ENCODE measurements around the gene GPAT2. TPM values are rescaled to one million over a fixed set of nuclear protein-coding genes. Genes with fewer than 3 reads are reported as not detected.
A peak's percentile ranks its signal among the peaks of the same experiment; 100 is the strongest.
"Not testable (repeated sequence)": the region's sequence is repeated elsewhere in the genome, so short reads cannot be mapped to it uniquely, and the experiment has no call there.

Gene GPAT2
- total RNA-seq, 1 experiment from 2014 or later = not detected

DNA sequence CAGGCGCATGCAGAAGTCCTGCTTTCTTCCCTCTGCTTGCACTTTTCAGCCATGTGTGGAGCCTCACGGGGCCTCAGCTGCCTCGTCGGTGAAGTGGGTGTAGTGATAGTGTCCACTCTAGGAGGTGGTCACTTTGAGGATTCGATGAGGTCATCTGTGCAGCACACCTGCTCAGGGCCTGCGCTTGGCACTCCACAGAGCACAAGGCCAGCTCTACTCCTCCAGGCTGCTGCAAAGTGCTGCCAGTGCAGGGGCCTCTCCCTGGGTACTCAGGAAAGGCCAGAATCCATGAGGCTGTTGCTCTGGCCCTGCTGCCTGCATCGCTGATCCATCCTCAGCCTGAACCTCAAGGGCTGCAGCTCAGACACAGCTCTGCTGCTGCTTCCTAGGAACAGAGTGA, 31.8 kb upstream of the GPAT2 start:
- not testable (repeated sequence) for H2AFZ ChIP-seq (ENCODE audit: low read length); H3K9me3 ChIP-seq (ENCODE audit: low read length); H3K9ac ChIP-seq (ENCODE audit: low read length); H3K36me3 ChIP-seq (ENCODE audit: insufficient read depth, low read length); H3K4me2 ChIP-seq (ENCODE audit: low read depth, low read length, poor library complexity, severe bottlenecking); H3K4me3 ChIP-seq (ENCODE audit: low read length); H3K4me1 ChIP-seq (ENCODE audit: low read length); H3K9me2 ChIP-seq (replicated peaks; ENCODE audit: insufficient read depth, low read length); DNase-seq; H4K20me1 ChIP-seq (ENCODE audit: insufficient read depth, low read depth, low read length); H3K27ac ChIP-seq (ENCODE audit: low read length); H3K79me2 ChIP-seq (ENCODE audit: low read length); H3K27me3 ChIP-seq (ENCODE audit: low read length)

DNA sequence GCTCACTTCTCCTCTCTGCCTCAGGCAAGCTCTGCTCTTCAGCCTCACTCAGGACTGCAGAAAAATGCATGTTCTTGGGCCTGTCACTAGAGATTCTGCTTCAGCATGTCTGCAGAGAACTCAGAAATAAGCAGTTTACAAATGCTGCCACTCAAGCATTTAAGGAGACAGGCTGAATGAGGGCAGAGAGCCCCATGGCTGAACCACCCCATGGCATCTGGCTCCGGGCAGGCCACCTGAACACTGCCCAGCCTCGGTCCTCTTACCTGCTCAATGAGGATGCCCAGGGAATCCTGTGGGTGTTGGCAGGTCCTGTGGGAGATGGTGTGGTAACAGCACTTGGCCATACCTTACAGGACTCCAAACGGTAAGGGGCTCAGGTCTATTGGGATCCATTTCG, 31.2 kb upstream of the GPAT2 start:
- H3K4me2 ChIP-seq (ENCODE audit: low read depth, low read length, poor library complexity, severe bottlenecking); DNase-seq; H3K9ac ChIP-seq (ENCODE audit: low read length); H3K79me2 ChIP-seq (ENCODE audit: low read length); H3K27ac ChIP-seq (ENCODE audit: low read length); H2AFZ ChIP-seq (ENCODE audit: low read length); H4K20me1 ChIP-seq (ENCODE audit: insufficient read depth, low read depth, low read length); H3K4me3 ChIP-seq (ENCODE audit: low read length); H3K9me3 ChIP-seq (ENCODE audit: low read length); H3K4me1 ChIP-seq (ENCODE audit: low read length); H3K27me3 ChIP-seq (ENCODE audit: low read length); H3K36me3 ChIP-seq (ENCODE audit: insufficient read depth, low read length); H3K9me2 ChIP-seq (replicated peaks; ENCODE audit: insufficient read depth, low read length): not testable (repeated sequence)

DNA sequence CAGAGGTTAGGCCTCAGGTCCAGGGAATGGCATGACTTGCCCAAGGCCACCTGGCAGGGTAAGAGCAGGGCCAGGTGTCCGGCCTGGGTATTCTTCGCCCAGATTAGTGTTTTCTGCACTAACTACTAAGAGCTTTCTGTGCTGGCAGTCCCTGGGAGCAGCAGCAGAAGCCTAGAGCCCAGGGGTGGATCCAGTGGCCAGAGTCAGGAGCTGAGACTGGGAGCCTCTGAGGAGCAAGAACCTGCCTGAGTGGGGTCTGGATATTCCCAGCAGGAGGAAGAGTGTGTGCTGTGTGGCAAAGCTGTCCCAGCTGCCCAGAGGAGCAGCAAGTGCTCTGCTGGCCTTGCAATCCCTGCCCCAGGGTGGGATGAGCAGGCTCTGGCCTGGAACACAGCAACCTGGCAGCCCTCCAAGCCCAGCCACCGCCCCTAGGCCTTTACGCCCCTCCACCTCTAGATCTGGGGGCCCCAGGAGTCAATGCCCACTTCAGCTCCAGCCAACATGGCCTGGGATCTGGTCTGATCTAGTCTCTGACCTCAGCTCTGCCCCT, 30.7 kb upstream of the GPAT2 start:
- Histone ChIP-seq H3K36me3 (ENCODE audit: insufficient read depth, low read length) (no peaks in the 10 kb centered on the region), H3K4me2 (ENCODE audit: low read depth, low read length, poor library complexity, severe bottlenecking) (no peak overlapping the region), H3K4me3 (ENCODE audit: low read length) (no peak overlapping the region), H3K9me2 (replicated peaks; ENCODE audit: insufficient read depth, low read length) (no peaks in the 10 kb centered on the region), H2AFZ (ENCODE audit: low read length) (0 out of 2 replicates have a peak overlapping the region, but pooled peaks have one; percentile 36), H3K27ac (ENCODE audit: low read length) (no peak overlapping the region), H3K9ac (ENCODE audit: low read length) (no peak overlapping the region), H3K4me1 (ENCODE audit: low read length) (no peaks in the 10 kb centered on the region), H3K79me2 (ENCODE audit: low read length) (no peaks in the 10 kb centered on the region), H3K27me3 (ENCODE audit: low read length) (no peaks in the 10 kb centered on the region), H3K9me3 (ENCODE audit: low read length) (no peaks in the 10 kb centered on the region), H4K20me1 (ENCODE audit: insufficient read depth, low read depth, low read length) (no peaks in the 10 kb centered on the region)
- DNase-seq = no peak

DNA sequence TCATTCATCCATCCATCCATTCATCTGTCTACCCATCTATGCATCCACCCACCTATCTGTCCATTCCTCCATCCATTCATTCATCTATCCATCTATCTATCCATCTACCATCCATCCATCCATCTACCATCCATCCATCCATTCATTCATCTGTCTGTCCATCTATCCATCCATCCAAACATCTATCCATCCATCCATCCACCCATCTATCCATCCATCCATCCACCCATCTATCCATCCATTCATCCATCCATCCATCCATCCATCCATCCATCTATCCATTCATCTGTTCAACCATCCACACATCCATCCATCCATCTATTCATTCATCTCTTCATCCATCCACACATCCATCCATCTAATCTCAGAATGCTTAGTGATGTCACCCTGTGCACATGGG, 30.0 kb upstream of the GPAT2 start:
- DNase-seq; H3K4me1 ChIP-seq (ENCODE audit: low read length); H3K4me2 ChIP-seq (ENCODE audit: low read depth, low read length, poor library complexity, severe bottlenecking); H3K79me2 ChIP-seq (ENCODE audit: low read length); H3K9me3 ChIP-seq (ENCODE audit: low read length); H2AFZ ChIP-seq (ENCODE audit: low read length); H3K9ac ChIP-seq (ENCODE audit: low read length); H3K4me3 ChIP-seq (ENCODE audit: low read length); H3K9me2 ChIP-seq (replicated peaks; ENCODE audit: insufficient read depth, low read length); H3K36me3 ChIP-seq (ENCODE audit: insufficient read depth, low read length); H4K20me1 ChIP-seq (ENCODE audit: insufficient read depth, low read depth, low read length); H3K27me3 ChIP-seq (ENCODE audit: low read length); H3K27ac ChIP-seq (ENCODE audit: low read length): not testable (repeated sequence)

DNA sequence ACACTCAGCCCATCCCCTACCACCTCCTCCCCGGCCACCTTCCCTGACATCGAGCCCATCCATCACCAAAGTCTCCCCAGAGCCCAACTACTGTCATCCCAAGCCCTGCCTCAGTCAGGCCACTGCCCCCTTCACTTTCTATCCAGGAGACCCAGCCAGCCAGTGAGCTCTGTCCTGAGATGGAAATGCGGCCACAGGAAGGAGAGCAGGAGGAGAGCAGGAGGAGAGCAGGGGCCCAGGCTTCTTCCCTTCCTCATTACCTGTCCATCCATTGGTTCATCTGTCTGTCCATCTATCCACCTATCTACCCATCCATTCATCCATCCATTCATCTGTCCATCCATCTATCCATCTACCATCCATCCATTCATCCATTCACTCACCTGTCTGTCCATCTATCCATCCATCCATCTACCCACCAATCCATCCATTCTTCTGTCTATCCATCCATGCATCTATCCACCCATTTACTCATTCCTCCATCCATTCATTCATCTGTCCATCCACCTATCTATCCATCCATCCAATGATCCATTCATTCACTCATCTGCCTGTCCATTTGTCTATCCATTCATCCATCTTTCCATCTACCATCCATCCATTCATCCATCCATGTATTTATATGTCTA, 29.4 kb upstream of the GPAT2 start:
- H3K27me3 ChIP-seq (ENCODE audit: low read length); H2AFZ ChIP-seq (ENCODE audit: low read length); H3K9me3 ChIP-seq (ENCODE audit: low read length); DNase-seq; H4K20me1 ChIP-seq (ENCODE audit: insufficient read depth, low read depth, low read length); H3K4me1 ChIP-seq (ENCODE audit: low read length); H3K36me3 ChIP-seq (ENCODE audit: insufficient read depth, low read length); H3K4me2 ChIP-seq (ENCODE audit: low read depth, low read length, poor library complexity, severe bottlenecking); H3K9me2 ChIP-seq (replicated peaks; ENCODE audit: insufficient read depth, low read length); H3K4me3 ChIP-seq (ENCODE audit: low read length); H3K9ac ChIP-seq (ENCODE audit: low read length); H3K27ac ChIP-seq (ENCODE audit: low read length); H3K79me2 ChIP-seq (ENCODE audit: low read length): not testable (repeated sequence)

DNA sequence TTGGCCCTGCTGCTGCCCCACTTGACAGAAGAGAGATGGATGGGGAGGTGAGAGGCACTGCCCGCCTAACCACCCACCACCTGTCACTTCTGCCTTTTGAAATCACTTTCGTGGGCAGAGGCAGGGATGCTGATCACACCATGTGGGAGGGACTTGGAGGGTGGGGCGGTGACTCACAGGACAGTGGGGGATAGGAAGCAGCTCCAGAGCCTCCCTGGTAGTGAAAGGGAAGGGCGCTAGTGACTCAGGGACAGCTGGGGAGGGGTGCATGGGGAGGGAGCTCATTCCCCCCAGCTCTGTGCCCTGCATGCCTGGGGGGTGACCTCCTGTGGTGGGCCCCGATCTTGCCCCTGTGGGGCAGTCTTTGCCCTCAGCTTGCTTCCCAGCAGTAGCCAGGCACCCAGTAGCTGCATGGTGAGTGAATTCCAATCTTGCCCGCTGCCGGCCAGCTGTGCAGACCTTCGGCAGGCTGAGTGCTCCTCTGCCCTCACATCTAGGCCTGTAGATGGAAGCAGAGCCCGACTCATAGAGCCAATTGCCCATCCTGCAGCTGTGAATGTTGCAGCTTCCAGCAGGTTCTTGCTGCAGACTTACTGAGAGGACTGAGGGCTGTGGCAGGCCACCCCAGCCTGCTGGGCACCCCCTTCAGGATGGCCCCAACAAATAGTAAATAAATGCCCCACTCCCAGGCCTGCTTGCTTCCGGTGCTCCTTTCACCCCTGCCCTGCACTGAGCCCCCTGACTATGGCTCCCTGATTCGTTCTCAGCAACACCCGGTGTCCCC, 28.6 kb upstream of the GPAT2 start:
- H3K4me2 ChIP-seq (ENCODE audit: low read depth, low read length, poor library complexity, severe bottlenecking); H3K36me3 ChIP-seq (ENCODE audit: insufficient read depth, low read length); H3K9me2 ChIP-seq (replicated peaks; ENCODE audit: insufficient read depth, low read length); H3K79me2 ChIP-seq (ENCODE audit: low read length); H3K9ac ChIP-seq (ENCODE audit: low read length); H3K4me1 ChIP-seq (ENCODE audit: low read length); H3K9me3 ChIP-seq (ENCODE audit: low read length); H2AFZ ChIP-seq (ENCODE audit: low read length); H3K4me3 ChIP-seq (ENCODE audit: low read length); H3K27me3 ChIP-seq (ENCODE audit: low read length); H3K27ac ChIP-seq (ENCODE audit: low read length); H4K20me1 ChIP-seq (ENCODE audit: insufficient read depth, low read depth, low read length): not testable (repeated sequence)
- DNase-seq = peak; percentile 61

DNA sequence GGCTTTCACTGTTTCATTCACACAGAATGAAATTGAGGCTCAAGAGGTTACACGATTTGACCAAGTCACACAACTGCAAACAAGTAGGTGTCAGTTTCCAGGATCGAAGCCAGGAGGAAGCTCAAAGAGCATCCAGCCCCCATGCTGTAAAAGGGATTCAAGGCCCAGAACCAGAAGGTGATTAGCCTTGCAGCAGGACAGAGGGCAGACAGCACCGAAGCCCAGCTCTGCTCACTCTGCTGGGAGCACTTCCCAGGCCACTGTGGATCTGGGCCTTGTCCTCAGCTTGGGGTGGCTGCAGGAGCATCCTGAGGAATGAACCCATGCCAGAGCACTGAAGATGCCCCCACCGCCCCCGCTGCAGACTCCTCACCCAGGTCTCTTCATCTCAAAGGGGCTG, 27.8 kb upstream of the GPAT2 start:
- not testable (repeated sequence) for H3K79me2 ChIP-seq (ENCODE audit: low read length); H3K27me3 ChIP-seq (ENCODE audit: low read length); H3K4me3 ChIP-seq (ENCODE audit: low read length); H4K20me1 ChIP-seq (ENCODE audit: insufficient read depth, low read depth, low read length); DNase-seq; H3K4me2 ChIP-seq (ENCODE audit: low read depth, low read length, poor library complexity, severe bottlenecking); H3K4me1 ChIP-seq (ENCODE audit: low read length); H3K9ac ChIP-seq (ENCODE audit: low read length); H3K36me3 ChIP-seq (ENCODE audit: insufficient read depth, low read length); H2AFZ ChIP-seq (ENCODE audit: low read length); H3K9me3 ChIP-seq (ENCODE audit: low read length); H3K27ac ChIP-seq (ENCODE audit: low read length); H3K9me2 ChIP-seq (replicated peaks; ENCODE audit: insufficient read depth, low read length)

DNA sequence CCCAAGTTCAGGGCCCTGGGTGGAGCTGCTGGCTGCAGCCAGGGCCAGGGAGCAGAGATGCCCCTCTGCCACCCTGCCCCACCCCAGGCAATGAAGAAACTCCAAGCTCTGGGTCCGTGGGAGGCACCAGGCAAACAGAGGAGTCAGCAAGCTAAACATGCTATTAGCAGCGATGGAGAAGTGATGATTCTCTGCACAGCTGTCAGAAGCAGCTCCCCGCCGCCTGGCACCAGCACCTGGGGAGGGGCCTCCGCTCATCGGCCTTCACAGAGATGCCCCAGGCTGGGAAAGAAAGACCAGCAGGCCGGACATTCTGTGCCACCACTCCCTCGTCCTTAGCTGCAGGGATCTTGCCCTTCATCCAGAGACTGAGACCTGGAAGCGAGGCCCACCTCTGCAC, 27.2 kb upstream of the GPAT2 start:
- H2AFZ ChIP-seq (ENCODE audit: low read length); H3K27me3 ChIP-seq (ENCODE audit: low read length); H3K9ac ChIP-seq (ENCODE audit: low read length); H3K36me3 ChIP-seq (ENCODE audit: insufficient read depth, low read length); H3K4me1 ChIP-seq (ENCODE audit: low read length); H3K4me3 ChIP-seq (ENCODE audit: low read length); H3K9me3 ChIP-seq (ENCODE audit: low read length); H3K27ac ChIP-seq (ENCODE audit: low read length); H4K20me1 ChIP-seq (ENCODE audit: insufficient read depth, low read depth, low read length); H3K9me2 ChIP-seq (replicated peaks; ENCODE audit: insufficient read depth, low read length); DNase-seq; H3K4me2 ChIP-seq (ENCODE audit: low read depth, low read length, poor library complexity, severe bottlenecking); H3K79me2 ChIP-seq (ENCODE audit: low read length): not testable (repeated sequence)

All from Karpas-422 (cell line).